GM11168 (cell line): Measurements from ENCODE around the gene TPM3.
"Not testable (repeated sequence)": the region's sequence is repeated elsewhere in the genome, so short reads cannot be mapped to it uniquely, and the experiment has no call there.

Experiments
- in situ Hi-C: fragments of 300-500 bp; cut with MboI; formaldehyde crosslinking; loops from one replicate; pipeline ENCODE4 v1.12.0; 2022; ENCODE audit warnings: low sequenced_read_pairs; ENCODE audit not compliant: unreplicated experiment

The TPM3 gene

GRCh38 chr1:154171880-154172279 is 20.0 kb downstream of the TPM3 start:
- in situ Hi-C loops, result no loop called here

DNA sequence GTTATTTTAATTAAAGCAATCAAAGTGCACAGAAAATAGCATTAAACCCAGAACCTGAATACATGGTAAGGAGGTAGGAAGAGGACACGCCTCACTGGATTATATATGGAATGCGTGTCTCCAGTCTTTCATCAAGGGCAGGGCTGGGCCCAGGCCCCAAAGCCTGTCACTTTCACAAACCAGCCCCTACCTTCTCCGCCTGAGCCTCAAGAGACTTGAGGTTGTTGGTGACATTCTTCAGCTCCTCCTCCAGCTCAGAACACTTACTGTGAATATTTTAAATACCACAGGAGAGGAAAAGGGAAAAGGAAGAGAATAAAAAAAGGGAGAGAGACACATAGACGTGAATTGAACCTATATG is 20.7 kb downstream of the TPM3 start:
- in situ Hi-C loops, result no loop called here

GRCh38 chr1:154170547-154171222 is 21.2 kb downstream of the TPM3 start:
- in situ Hi-C loops, result no loop called here

DNA sequence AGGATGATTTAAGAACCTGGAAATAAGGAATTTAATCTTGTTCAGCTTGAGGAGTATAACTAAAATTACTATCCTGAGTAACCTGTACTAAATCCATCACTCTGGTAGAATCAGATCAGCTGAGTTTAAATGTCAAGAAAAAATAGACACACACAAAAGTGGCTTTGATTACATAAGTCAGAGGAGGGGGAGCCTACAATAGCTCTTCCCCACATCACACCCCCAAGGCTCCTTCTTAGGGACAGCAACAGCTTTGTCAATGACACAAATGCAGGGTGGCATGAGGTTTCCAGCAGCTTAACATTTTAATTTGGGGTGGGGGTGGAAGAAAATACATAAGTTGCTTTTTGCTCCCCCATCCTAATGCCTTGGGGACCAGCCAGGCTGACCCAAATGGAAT is 24.4 kb downstream of the TPM3 start:
- in situ Hi-C loops, result no loop called here

DNA sequence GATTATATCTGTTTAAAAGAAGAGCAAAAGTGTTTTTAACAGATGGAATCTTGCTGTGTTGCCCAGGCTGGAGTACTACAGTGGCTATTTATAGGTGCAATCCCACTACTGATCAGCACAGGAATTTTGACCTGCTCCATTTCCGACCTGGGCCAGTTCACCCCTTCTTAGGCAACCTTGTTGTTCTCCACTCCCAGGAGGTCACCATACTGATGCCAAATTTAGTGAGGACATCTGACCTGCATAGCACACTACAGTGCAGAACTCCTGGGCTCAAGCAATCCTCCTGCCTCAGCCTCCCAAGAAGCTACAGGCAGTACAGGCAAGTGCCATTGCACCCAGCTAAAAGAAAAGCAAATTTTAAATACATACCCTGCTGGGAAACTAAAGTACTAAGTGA is 25.7 kb downstream of the TPM3 start:
- in situ Hi-C loops, result no loop called here

GRCh38 chr1:154159554-154159953 is 32.3 kb downstream of the TPM3 start:
- in situ Hi-C loops, result no loop called here

GRCh38 chr1:154158307-154159125 is 33.4 kb downstream of the TPM3 start:
- in situ Hi-C loops, result no loop called here

DNA sequence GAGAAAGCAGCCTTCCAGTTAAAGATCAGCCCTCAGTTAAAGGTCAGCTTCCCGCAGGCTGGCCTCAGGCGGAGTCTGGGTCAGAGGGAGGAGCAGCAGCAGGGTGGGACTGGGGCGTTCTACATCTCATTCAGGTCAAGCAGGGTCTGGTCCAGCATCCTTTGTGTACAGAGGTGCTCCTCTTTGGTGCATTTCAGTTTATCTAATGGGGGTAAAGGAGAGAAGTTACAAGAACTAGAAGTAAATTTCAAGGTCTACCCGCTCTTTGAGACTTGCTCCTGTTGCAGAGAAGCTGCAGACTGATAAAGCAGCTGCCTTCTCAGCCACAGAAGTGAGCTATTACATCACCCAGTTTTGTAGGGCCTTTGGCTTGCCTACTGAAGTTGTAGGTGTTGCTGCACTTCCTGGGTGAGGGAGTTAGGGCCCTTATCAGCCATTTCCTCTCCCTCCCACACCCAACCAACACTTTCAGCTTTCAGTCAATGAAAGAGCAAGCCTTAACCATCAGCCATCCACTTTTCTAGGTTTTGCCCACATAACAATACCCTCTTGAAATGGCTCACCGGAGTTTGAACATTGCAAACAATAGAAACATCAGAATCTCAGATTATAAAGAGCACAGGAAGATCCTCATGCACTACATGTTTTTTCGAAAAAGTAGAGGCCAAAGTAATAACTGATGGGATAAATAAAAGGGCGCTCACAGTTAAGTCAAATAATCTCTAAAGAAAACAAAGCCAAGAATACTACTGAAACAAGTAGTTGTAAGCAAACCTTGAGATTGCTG is 34.2 kb downstream of the TPM3 start:
- in situ Hi-C loops, result no loop called here

- in situ Hi-C loops, result no loop called here
These were observed 36.6 kb downstream of the TPM3 start for GRCh38 chr1:154155251-154155650.

DNA sequence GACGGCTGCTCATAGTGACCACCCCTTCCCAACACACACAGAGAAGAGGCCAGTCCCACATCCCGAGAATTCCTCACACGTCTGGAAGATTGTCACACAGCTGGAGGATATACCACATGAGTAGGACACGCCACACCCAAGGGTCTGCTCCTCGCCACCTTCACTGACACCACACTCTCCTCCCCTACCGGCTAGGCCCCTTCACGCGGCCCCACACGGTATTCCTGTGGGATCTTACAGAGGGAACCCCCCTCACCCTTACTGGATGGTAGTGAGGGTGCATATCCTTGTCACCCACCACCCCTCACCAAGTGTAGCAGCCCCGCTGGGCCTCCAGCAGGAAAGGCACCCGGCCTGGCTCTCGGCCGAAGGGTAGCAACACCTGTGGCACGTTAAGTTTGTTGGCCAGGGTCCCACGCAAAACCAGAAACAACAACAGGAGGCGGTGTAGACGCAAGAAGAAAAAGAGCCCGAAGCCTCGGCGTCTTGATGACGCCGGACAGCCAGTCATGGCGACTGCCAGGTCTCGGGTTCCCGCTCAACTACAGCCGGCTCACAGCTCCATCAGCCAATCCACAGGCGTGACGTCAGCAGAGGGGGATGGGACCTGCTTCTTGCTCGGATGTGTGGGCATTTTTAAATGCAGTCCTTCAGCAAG is 37.2 kb downstream of the TPM3 start, which contains the start of gene NUP210L:
TSS of gene NUP210L (minus strand) at position 540 of the 658 bp plus-strand sequence.
- in situ Hi-C loops, result no loop called here

DNA sequence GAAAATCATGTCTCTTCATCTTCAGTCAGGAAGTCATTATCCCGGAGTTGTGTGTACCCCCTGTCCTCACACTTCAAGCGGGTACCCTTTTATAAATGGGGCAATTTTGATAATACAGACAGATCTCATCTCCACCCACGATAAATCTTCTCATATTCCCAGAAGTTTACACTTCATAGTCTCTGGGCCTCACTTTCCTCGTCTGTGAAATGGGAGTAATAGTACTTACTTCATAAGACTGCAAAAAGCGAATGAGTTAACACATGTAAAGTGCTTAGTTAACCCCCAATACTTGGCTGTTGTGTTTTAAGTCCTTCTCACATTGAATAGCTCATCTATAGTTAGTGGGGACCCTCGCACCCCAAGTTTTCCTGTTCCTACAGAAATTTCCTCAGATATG is 37.8 kb downstream of the TPM3 start:
- in situ Hi-C loops, result no loop called here

DNA sequence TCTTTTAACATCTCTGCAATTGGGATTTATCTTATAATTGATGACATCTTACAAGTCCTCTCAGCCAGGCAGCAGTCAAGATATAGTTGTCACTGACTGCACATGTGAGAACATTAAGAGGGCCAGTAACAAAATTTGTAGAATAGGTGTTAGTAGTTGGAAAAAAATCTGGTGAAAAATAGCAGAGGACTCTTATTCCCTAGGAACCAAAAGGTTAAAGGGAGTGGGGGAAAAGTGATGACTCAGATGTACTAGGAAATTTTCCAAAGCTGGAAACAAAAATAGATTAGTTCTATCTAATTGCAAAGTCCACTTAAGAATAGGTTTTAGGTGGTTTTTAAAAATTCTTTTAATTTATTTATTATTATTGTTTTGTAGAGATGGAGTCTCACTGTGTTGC is 40.6 kb downstream of the TPM3 start:
- in situ Hi-C loops, result no loop called here

GRCh38 chr1:154148807-154149206 is 43.1 kb downstream of the TPM3 start:
- in situ Hi-C loops, result no loop called here

DNA sequence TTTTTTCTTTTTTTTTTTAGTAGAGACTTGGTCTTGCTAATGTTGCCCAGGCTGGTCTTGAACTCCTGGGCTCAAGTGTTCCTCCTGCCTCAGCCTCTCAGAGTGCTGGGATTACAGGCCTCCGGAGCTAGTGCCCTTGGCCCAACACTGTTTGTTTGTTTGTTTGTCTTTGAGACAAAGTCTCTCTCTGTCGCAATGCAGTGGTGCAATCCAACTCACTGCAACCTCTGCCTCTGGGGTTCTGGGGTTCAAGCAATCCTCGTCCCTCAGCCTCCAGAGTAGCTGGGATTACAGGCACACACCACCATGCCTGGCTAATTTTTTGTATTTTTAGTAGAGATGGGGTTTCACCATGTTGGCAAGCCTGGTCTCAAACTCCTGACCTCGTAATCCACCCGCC is 44.4 kb downstream of the TPM3 start:
- in situ Hi-C loops, result not testable (repeated sequence)

GRCh38 chr1:154145986-154146385 is 45.9 kb downstream of the TPM3 start:
- in situ Hi-C loops, result no loop called here

DNA sequence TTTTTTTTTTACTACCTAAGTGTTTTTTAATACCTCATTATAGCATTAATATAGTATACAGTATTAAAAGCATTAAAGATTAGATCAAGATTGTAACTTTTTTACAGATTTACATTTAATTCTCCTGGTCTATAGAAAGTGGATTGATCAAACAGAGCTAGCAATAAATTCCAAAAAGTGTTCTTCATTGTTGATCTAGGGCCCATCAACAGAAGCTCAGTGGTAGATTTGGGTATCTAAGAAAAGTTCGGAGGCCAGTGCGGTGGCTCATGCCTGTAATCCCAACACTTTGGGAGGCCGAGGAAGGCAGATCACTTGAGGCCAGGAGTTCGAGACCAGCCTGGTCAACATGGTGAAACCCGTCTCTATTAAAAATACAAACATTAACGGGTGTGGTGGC is 49.5 kb downstream of the TPM3 start:
- in situ Hi-C loops, result no loop called here

- in situ Hi-C loops, result no loop called here
These were observed 50.7 kb downstream of the TPM3 start for GRCh38 chr1:154141240-154141639.

GRCh38 chr1:154137888-154138287 is 54.0 kb downstream of the TPM3 start:
- in situ Hi-C loops, result no loop called here

DNA sequence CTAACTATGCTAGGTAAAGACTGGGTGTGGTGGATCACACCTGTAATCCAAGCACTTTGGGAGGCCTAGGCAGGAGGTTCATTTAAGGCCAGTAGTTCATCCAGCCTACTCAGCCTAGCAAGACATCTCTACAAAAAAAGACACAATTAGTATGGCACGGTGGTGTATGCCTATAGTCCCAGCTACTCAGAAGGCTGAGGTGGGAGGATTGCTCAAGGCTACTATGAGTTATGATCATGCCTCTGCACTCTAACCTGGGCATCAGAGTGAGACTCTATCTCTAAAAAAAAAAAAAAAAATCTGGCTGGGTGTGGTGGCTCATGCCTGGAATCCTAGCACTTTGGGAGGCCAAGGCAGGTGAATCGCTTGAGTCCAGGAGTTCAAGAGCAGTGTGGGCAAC is 58.6 kb downstream of the TPM3 start:
- in situ Hi-C loops, result no loop called here

DNA sequence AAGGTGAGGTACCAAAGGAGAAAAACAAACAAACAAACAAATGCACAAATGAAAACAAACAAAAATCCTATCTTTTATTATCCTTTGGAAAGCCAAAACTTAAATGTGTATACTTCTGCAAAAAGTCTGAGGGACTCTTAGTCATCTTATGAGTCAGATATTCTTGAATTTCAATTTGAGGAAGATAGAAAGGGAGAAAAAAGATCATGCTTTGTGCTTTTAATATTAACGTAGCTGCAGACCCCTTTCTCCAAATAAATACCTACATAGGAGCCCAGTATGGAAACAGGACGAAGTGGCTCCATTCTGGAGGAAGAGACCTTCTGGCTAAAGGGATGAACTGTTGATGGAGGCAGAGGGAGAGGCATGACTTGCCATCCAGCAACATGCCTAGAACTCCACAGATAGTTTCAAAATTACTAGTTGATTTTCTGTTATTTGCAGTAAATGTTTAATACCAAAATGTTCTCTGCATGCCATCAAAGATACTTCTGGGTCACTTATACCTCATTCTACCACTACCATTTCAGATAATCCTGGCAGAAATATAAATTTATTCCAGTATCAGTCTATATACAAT is 62.4 kb downstream of the TPM3 start:
- in situ Hi-C loops, result no loop called here
